PFSK-1 (cell line): Measurements from ENCODE around the gene QKI.

Experiments used
- FOXP2 ChIP-seq: optimal IDR thresholded peaks from 2 replicates; pipeline ENCODE3; 2011; ENCODE audit warnings: borderline replicate concordance, control low read depth, inconsistent platforms; ENCODE audit not compliant: insufficient read depth; ENCODE audit errors: extremely low read length, extremely low read depth
- POLR2AphosphoS5 ChIP-seq: IDR thresholded peaks from 2 replicates; pipeline ENCODE4 v1.6.1; 2012; ENCODE audit warnings: low read depth, mild to moderate bottlenecking, control low read depth, low read length, moderate library complexity
- SIN3A ChIP-seq: IDR thresholded peaks from 2 replicates; pipeline ENCODE4 v1.6.1; 2012; ENCODE audit warnings: mild to moderate bottlenecking, low read length, moderate library complexity, borderline replicate concordance; ENCODE audit not compliant: insufficient read depth
- TAF1 ChIP-seq: IDR thresholded peaks from 2 replicates; pipeline ENCODE4 v1.6.1; 2012; ENCODE audit warnings: low read length, control low read depth, borderline replicate concordance; ENCODE audit not compliant: insufficient read depth
- TF ChIP-seq, protein P1 (sequence below), 2 experiments: IDR thresholded peaks; 2 replicates each; pipeline versions ENCODE4 v1.6.1 to v1.8.0; 2011 to 2012; ENCODE audit warnings: low read depth in 2 of 2, low read length in 2 of 2, control low read depth in 1 of 2, inconsistent platforms in 1 of 2, mild to moderate bottlenecking in 1 of 2, moderate library complexity in 1 of 2; ENCODE audit not compliant: insufficient read depth in 1 of 2

Gene QKI

DNA sequence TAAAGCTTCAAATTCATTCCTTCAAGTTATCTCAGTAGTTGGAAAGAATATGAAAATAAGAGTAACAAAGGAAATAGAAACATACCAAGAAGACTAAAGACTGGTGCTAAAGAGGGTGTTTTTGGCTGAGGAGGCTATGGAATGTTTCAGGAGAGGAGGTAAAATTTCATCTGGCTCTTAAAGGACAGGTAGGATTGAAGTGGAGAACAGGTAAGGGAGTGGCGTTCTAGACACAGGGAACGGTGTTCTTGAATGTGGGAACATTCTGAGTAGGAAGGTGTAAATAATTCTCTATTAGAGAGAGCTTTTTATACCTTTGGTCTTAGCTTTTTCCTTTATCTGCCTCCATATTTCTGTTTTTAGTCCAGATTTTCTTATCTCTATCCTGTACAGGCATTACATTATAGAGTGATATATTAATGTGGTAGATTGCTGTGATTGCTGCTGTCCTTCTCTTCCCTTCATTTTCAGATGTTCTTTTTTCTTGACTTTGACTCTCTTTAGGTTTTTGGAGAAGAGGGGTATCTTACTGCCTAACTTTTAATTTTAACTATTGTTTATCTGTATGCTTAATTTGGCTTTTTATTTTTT is 15.4 kb downstream of the QKI start:
- TF ChIP-seq FOXP2, result no peak
- TF ChIP-seq POLR2AphosphoS5, result no peak
- no peak for TF ChIP-seq SIN3A

DNA sequence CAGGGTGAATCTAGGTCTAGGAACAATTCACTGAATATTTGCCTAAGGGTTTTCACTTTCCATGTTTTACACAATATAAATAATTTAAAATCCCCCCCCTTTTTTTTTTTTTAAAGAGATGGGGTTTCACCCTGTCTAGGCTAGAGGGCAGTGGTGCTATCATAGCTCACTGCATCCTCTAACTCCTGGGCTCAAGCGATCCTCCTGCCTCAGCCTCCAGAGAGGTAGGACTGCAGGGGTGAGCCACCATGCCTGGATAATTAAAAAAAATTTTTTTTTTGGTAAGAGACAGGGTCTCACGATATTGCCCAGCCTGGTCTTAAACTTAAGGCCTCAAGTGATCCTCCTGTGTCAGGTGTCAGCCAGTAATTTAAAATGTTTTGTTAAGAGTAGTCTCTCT is 17.8 kb downstream of the QKI start:
- TF ChIP-seq TAF1 (no peak), POLR2AphosphoS5 (no peak), FOXP2 (no peak), SIN3A (no peak)
- TF ChIP-seq, protein P1, sequence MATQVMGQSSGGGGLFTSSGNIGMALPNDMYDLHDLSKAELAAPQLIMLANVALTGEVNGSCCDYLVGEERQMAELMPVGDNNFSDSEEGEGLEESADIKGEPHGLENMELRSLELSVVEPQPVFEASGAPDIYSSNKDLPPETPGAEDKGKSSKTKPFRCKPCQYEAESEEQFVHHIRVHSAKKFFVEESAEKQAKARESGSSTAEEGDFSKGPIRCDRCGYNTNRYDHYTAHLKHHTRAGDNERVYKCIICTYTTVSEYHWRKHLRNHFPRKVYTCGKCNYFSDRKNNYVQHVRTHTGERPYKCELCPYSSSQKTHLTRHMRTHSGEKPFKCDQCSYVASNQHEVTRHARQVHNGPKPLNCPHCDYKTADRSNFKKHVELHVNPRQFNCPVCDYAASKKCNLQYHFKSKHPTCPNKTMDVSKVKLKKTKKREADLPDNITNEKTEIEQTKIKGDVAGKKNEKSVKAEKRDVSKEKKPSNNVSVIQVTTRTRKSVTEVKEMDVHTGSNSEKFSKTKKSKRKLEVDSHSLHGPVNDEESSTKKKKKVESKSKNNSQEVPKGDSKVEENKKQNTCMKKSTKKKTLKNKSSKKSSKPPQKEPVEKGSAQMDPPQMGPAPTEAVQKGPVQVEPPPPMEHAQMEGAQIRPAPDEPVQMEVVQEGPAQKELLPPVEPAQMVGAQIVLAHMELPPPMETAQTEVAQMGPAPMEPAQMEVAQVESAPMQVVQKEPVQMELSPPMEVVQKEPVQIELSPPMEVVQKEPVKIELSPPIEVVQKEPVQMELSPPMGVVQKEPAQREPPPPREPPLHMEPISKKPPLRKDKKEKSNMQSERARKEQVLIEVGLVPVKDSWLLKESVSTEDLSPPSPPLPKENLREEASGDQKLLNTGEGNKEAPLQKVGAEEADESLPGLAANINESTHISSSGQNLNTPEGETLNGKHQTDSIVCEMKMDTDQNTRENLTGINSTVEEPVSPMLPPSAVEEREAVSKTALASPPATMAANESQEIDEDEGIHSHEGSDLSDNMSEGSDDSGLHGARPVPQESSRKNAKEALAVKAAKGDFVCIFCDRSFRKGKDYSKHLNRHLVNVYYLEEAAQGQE (IDR thresholded peaks at IDR 0.05; ENCODE audit: insufficient read depth in 1 of 2, low read depth in 2 of 2, low read length in 2 of 2), result no peak

DNA sequence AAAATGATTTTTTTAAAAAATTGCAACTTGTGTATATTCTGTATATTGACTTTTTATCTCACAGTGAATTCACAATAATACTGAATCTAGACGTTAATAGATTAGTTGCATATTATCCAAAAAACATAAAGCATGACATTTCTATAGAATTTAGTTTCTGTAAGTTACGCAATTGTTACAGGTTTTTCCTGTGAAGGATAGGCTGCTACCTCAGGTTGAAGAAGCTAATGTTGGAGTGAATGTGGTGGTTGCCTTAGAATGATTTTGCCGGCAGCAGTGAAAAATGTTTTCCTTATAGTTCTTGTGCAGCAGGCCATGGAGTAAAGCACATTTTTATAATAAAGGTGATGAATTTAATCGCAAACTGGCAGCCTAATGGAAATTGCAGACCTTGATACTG is 20.5 kb downstream of the QKI start:
- no peak for TF ChIP-seq POLR2AphosphoS5
- no peak for TF ChIP-seq SIN3A
- TF ChIP-seq TAF1, result no peak
- TF ChIP-seq FOXP2, result no peak
- TF ChIP-seq, protein P1 (IDR thresholded peaks at IDR 0.05; ENCODE audit: insufficient read depth in 1 of 2, low read depth in 2 of 2, low read length in 2 of 2), result no peak

DNA sequence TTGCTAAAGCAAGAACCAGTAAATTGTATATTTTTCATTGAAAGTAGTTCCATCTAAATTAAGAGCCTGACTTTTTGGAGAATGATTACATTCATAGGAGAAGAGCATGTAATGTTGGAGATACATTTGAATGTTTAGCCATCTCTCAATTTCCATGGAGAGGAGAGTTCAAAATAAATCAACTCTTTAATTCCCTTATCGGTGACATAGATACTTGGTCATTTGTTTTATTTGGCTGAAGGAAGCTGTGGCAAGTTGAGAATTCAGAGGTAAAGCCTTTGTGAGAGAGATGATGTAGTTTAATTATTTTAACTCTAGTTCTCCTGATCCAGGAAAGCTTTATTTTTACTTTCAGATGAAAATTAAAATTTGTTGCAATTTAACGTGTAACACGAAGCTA is 22.3 kb downstream of the QKI start:
- TF ChIP-seq SIN3A (no peak), FOXP2 (no peak), POLR2AphosphoS5 (no peak), TAF1 (no peak)
- TF ChIP-seq, protein P1 (IDR thresholded peaks at IDR 0.05; ENCODE audit: insufficient read depth in 1 of 2, low read depth in 2 of 2, low read length in 2 of 2), result no peak

DNA sequence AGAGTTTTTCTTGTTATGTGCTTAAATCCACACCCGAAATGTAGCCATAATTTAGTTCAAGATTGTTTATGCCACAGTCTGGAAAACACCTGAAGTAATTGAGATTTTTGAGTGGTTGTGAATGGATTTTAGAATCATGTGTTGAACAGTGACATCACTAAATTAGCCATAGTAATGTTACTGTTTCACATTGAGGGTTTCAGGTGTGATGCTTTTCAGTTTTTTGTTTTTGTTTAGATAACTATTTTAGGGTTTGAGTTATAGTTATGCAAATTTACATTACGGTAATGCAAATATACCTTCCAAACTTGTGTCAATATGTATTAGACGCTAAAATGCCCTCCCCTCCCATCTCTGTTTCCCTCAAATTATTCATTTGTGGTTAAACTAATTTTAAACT is 22.9 kb downstream of the QKI start:
- TF ChIP-seq POLR2AphosphoS5, result no peak
- TF ChIP-seq SIN3A, result no peak
- TF ChIP-seq, protein P1 (IDR thresholded peaks at IDR 0.05; ENCODE audit: insufficient read depth in 1 of 2, low read depth in 2 of 2, low read length in 2 of 2), result no peak
- TF ChIP-seq TAF1, result no peak
- TF ChIP-seq FOXP2, result no peak
